Uterus (tissue), 4 donors: ENCODE measurements around the gene HOXC4. TPM values are rescaled to one million over a fixed set of nuclear protein-coding genes. Genes with fewer than 3 reads are reported as not detected.

Experiments used
- DNase-seq, 2 donors: peaks; one replicate each; pipeline ENCODE4 v3.0.0-alpha.2; 2019 to 2020
- H3K27ac ChIP-seq, 2 donors: fragments of 200-600 bp; sonication (generic); 1 replicate in 1 of 2; 2 replicates in 1 of 2; pipeline ENCODE4 v1.5.1; 2016 to 2018
- H3K27me3 ChIP-seq, 2 donors: fragments of 200-600 bp; sonication (generic); one replicate each; pipeline ENCODE4 v1.5.1; 2018 to 2019; ENCODE audit warnings: control low read depth in 1 of 2
- H3K36me3 ChIP-seq, 2 donors: fragments of 200-600 bp; sonication (generic); one replicate each; pipeline ENCODE4 v1.5.1; 2019; ENCODE audit warnings: control low read depth in 1 of 2
- H3K4me1 ChIP-seq, 2 donors: fragments of 200-600 bp; sonication (generic); one replicate each; pipeline ENCODE4 v1.5.1; 2018 to 2019; ENCODE audit warnings: control low read depth in 1 of 2
- H3K4me3 ChIP-seq, 2 donors: fragments of 200-600 bp; sonication (generic); 1 replicate in 1 of 2; 2 replicates in 1 of 2; pipeline ENCODE4 v1.5.1; 2018 to 2019; ENCODE audit warnings: mild to moderate bottlenecking in 1 of 2
- H3K9me3 ChIP-seq, 2 donors: fragments of 200-600 bp; sonication (generic); one replicate each; pipeline ENCODE4 v1.5.1; 2019; ENCODE audit warnings: control low read depth in 1 of 2
- POLR2A ChIP-seq, 2 donors: fragments of 450-650 bp; IDR thresholded peaks; one replicate each; pipeline ENCODE4 v1.6.1; 2016; ENCODE audit warnings: antibody characterized with exemption in 2 of 2, mild to moderate bottlenecking in 1 of 2, moderate library complexity in 1 of 2
- intact Hi-C: fragments of 100-400 bp; cut with DNase I; formaldehyde crosslinking; loops from one replicate; pipeline ENCODE4 v1.15.1; 2023; ENCODE audit warnings: low total_unique reads
- total RNA-seq, 4 donors: library from RNA; depleted of rRNA in 3 of 4; stranded (reverse); fragments of >200 nt in 3 of 4; gene quantifications; one replicate each; pipeline versions ENCODE4 v1.1.0 to v1.2.4, GENCODE V29; 2014 to 2023
- TF ChIP-seq, protein P1 (sequence below), 4 experiments: fragments of 200-600 bp in 2 of 4; fragments of 450-650 bp in 2 of 4; sonication (generic) in 2 of 4; IDR thresholded peaks; one replicate each; pipeline ENCODE4 v1.5.1; 2016 to 2019; ENCODE audit warnings: antibody characterized with exemption in 4 of 4, mild to moderate bottlenecking in 2 of 4, moderate library complexity in 1 of 4
- donor health status: DM: yes; HTN: yes; CAD: no.

HOXC4 gene
- total RNA-seq, 4 donors from 2014 or later = 0.83 to 28.6 (median 1.2) TPM; not detected in 1

DNA sequence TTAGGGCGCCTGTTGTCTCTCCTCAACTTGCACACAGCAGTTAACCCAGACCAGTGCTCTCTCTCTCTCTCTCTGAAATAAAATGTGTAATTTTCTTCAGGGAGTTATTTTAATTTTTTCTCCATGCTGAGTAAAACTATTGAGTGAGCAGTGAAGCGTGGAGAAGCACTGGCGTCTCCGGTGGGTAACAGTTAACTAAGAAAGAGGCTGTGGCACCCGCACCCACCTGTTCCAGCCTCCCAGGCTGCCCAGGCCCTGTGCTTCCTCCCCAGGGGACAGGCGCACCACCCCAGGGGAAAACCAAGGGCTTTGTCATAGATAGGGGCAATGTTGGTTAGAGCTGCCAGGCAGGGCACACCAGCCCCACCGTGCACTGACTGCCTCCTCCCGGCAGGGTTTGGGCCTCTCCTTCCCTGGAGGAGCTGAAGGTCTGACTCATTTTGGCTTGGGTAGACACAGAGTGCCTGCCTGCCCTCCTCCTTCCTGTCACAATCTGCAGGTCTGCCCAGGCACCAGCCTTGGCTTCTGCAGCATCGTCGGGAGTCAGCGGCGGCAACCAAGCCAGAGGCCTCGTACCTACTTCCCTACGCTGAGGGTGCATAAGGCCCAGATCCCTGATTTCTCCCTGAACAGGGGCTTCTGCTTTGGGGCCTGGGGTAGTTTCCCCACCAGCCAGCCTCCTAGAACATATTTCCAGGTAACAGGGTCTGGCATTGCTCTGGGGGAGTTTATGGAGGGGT lies 16.8 kb upstream of the HOXC4 start:
- TF ChIP-seq POLR2A (IDR thresholded peaks at IDR 0.05) = no peak
- TF ChIP-seq, protein P1, sequence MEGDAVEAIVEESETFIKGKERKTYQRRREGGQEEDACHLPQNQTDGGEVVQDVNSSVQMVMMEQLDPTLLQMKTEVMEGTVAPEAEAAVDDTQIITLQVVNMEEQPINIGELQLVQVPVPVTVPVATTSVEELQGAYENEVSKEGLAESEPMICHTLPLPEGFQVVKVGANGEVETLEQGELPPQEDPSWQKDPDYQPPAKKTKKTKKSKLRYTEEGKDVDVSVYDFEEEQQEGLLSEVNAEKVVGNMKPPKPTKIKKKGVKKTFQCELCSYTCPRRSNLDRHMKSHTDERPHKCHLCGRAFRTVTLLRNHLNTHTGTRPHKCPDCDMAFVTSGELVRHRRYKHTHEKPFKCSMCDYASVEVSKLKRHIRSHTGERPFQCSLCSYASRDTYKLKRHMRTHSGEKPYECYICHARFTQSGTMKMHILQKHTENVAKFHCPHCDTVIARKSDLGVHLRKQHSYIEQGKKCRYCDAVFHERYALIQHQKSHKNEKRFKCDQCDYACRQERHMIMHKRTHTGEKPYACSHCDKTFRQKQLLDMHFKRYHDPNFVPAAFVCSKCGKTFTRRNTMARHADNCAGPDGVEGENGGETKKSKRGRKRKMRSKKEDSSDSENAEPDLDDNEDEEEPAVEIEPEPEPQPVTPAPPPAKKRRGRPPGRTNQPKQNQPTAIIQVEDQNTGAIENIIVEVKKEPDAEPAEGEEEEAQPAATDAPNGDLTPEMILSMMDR (IDR thresholded peaks at IDR 0.05) = no peak
- no peaks in the 10 kb centered on the region for H3K4me1 ChIP-seq
- H3K9me3 ChIP-seq = no peaks in the 10 kb centered on the region
- DNase-seq = no peak
- peaks cover 0 to 6% of the 10 kb centered on the region in 2 donors for H3K27me3 ChIP-seq
- H3K27ac ChIP-seq = no peak overlapping the region
- no peak overlapping the region for H3K4me3 ChIP-seq
- intact Hi-C loops = no loop called here
- no peaks in the 10 kb centered on the region for H3K36me3 ChIP-seq

DNA sequence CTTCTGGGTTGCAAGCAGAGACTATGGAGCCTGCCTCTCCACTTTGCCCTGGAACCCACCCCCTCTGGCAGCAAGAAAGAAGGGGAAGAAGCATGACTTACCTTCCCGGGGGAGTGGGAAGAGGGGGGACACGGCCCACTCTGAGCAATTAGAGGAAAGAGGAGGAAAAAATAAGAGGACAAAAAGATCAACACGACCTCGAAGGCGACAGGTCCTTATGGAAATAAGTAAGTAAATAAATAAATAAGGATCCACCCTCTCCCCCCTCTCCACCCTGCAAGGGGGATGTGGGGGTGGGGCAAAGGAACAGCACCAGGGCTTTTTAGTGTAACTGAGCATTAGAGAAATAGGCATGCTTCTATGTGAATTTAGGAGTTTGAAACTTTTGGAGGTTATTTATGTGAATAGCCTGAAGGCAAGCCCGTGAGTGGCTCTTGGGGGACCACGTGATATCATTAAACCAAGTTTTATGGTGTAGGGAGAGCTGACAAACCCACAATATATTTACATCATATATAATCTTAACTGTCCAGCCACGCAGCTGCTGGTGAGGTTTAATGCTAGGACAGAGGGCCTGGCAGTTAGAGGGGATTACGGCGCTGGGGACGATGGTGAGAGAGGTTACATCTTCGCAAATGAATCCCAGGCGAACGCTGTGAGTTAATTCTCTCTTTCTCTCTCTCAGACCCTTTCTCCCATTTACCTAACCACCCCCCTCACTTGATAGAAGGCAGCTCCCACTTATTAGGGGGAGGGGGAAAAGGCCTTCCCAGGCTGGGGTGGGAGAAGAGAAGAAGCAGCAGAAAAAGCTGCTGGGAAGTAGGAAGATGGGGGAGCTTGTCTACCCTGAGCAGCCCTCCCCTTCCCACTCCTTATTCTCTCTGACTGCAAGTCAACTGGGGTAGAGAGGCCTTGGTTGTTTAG lies 16.0 kb upstream of the HOXC4 start:
- Histone ChIP-seq H3K4me1 (no peaks in the 10 kb centered on the region), H3K36me3 (no peaks in the 10 kb centered on the region), H3K27ac (no peak overlapping the region), H3K27me3 (peaks cover 0 to 6% of the 10 kb centered on the region in 2 donors), H3K9me3 (no peaks in the 10 kb centered on the region), H3K4me3 (no peak overlapping the region)
- intact Hi-C loops = no loop called here
- no peak for TF ChIP-seq POLR2A (IDR thresholded peaks at IDR 0.05)
- TF ChIP-seq, protein P1 (IDR thresholded peaks at IDR 0.05) = no peak
- DNase-seq = no peak

DNA sequence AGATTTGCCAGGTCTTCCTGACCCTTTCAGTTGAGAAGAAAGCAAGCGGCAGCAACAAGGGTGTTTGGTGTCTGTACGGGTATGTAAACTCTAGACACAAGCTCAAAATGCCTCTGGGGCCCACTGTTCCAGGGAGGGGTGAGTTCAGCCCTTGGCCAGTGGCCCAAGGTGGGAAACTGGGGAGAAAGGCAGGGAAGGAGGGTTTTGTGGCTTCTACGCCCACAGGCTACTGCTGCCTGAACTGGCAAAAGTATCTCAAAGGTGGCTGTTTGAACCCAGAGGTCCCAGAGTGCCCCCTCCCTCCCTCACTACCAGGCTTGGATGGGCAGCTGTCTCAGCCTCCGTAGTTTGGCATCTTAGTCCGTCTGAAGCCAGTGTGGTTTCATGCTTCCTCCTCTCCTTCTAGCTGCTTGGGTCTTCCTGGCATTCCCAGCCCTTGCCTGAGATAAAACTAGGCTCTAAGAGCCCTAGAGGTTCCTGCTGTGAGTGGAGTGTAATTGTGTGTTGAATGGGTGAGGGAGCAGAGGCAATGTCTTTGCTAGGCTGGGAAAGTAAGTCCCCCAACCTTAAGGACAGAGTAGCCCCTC lies 15.3 kb upstream of the HOXC4 start:
- H3K36me3 ChIP-seq = no peaks in the 10 kb centered on the region
- no peak overlapping the region for H3K27ac ChIP-seq
- H3K4me3 ChIP-seq = no peak overlapping the region
- no peak for DNase-seq
- peaks cover 0 to 4% of the 10 kb centered on the region in 2 donors for H3K4me1 ChIP-seq
- intact Hi-C loops = no loop called here
- H3K9me3 ChIP-seq = no peaks in the 10 kb centered on the region
- peaks cover 0 to 6% of the 10 kb centered on the region in 2 donors for H3K27me3 ChIP-seq
- TF ChIP-seq POLR2A (IDR thresholded peaks at IDR 0.05) = no peak
- TF ChIP-seq, protein P1 (IDR thresholded peaks at IDR 0.05) = no peak

DNA sequence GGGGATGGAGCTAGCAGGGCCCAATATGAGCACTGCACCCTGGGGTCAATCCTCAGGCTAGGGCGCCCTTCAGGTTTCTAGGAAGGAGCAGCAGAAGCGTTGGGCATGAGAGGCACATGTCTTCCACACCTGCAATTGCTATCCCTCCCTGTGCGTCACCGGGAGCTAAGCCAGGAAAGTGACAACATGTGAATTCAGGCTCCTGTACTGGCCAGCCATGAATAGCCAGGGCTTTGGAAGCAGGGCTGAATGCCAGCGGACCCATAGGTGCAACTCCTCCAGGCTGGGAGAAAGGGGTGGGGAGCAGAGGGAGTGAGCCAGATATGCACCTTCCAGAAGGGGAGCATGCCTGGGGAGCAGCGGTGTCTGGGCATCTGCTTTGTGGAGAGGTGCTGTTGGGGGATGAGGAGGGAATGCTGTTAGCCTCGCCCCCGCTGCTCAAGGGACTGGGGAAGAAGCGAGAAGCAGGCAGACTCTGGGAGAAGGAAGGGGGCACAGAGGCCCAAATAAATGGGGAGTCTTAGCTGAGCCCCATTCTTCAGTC lies 14.7 kb upstream of the HOXC4 start:
- intact Hi-C loops = no loop called here
- Histone ChIP-seq H3K4me3 (no peak overlapping the region), H3K27ac (no peak overlapping the region), H3K27me3 (peaks cover 0 to 6% of the 10 kb centered on the region in 2 donors), H3K4me1 (peaks cover 0 to 9% of the 10 kb centered on the region in 2 donors), H3K36me3 (no peaks in the 10 kb centered on the region), H3K9me3 (no peaks in the 10 kb centered on the region)
- TF ChIP-seq, protein P1 (IDR thresholded peaks at IDR 0.05) = no peak
- no peak for TF ChIP-seq POLR2A (IDR thresholded peaks at IDR 0.05)
- no peak for DNase-seq
